HCT116 (cell line): Measurements from ENCODE around the gene NKTR.

Source experiments
- EZH2 ChIP-seq: fragments of 200-600 bp; sonication (generic); IDR thresholded peaks from 2 replicates; pipeline ENCODE4 v1.6.1; 2017; ENCODE audit warnings: antibody characterized with exemption, mixed run types
- EZH2phosphoT487 ChIP-seq: fragments of 200-600 bp; IDR thresholded peaks from 2 replicates; pipeline ENCODE4 v1.6.1; 2018; ENCODE audit warnings: antibody characterized with exemption, borderline replicate concordance
- POLR2A ChIP-seq: IDR thresholded peaks from 2 replicates; pipeline ENCODE4 v1.7.0; 2011; ENCODE audit warnings: borderline replicate concordance; ENCODE audit not compliant: insufficient read depth, insufficient read length; ENCODE audit errors: extremely low read depth
- RAD21 ChIP-seq: IDR thresholded peaks from 2 replicates; pipeline ENCODE4 v1.6.1; 2012; ENCODE audit warnings: low read depth, mild to moderate bottlenecking
- SIN3A ChIP-seq: IDR thresholded peaks from 2 replicates; pipeline ENCODE4 v1.6.1; 2012; ENCODE audit warnings: low read depth
- SP1 ChIP-seq: IDR thresholded peaks from 2 replicates; pipeline ENCODE4 v1.6.1; 2012; ENCODE audit warnings: low read depth
- YY1 ChIP-seq: IDR thresholded peaks from 2 replicates; pipeline ENCODE4 v1.6.1; 2011; ENCODE audit warnings: low read length, low read depth, moderate library complexity, mild to moderate bottlenecking; ENCODE audit not compliant: insufficient replicate concordance; ENCODE audit errors: extremely low read depth
- ZFX ChIP-seq: fragments of 450-650 bp; IDR thresholded peaks from 2 replicates; pipeline ENCODE4 v1.6.1; 2017
- TF ChIP-seq, protein P1 (sequence below), 3 experiments: fragments of 200-600 bp in 1 of 3; sonication (generic) in 1 of 3; IDR thresholded peaks in 2 of 3; conservative IDR thresholded peaks in 1 of 3; 2 replicates each; pipeline ENCODE4 v1.5.1; 2012 to 2017; ENCODE audit warnings: low read depth in 2 of 3, low read length in 2 of 3, antibody characterized with exemption in 1 of 3, borderline replicate concordance in 1 of 3, control low read depth in 1 of 3, mild to moderate bottlenecking in 1 of 3, mixed read lengths in 1 of 3, mixed run types in 1 of 3, moderate library complexity in 1 of 3; ENCODE audit not compliant: insufficient read depth in 1 of 3
- TF ChIP-seq, protein P2 (sequence below): IDR thresholded peaks from 2 replicates; pipeline ENCODE4 v1.6.1; 2012; ENCODE audit warnings: low read depth

DNA sequence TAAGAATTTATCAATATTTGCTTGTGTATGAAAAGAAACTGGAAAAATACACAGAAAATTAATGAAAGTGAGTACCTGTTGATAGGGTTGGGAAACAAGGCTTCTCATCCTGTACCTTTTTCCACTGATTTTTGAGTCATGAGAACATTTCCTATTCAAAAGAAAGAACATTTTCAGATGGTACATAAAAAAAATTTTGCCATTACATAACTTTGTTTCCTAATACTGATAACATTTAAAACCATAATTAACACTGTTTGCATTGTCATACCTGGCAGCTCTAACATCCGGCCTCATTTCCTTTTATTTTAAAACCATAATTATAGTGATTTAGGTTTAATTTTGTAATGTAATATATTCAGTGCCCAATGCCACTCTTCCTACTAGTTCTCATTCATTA, 11.7 kb downstream of the NKTR start:
- no peak for TF ChIP-seq POLR2A
- no peak for TF ChIP-seq ZFX
- TF ChIP-seq, protein P1, sequence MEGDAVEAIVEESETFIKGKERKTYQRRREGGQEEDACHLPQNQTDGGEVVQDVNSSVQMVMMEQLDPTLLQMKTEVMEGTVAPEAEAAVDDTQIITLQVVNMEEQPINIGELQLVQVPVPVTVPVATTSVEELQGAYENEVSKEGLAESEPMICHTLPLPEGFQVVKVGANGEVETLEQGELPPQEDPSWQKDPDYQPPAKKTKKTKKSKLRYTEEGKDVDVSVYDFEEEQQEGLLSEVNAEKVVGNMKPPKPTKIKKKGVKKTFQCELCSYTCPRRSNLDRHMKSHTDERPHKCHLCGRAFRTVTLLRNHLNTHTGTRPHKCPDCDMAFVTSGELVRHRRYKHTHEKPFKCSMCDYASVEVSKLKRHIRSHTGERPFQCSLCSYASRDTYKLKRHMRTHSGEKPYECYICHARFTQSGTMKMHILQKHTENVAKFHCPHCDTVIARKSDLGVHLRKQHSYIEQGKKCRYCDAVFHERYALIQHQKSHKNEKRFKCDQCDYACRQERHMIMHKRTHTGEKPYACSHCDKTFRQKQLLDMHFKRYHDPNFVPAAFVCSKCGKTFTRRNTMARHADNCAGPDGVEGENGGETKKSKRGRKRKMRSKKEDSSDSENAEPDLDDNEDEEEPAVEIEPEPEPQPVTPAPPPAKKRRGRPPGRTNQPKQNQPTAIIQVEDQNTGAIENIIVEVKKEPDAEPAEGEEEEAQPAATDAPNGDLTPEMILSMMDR (IDR thresholded peaks at IDR 0.05 in 2 of 3, conservative IDR thresholded peaks at IDR 0.05 in 1 of 3; ENCODE audit: borderline replicate concordance in 1 of 3, insufficient read depth in 1 of 3, low read depth in 2 of 3, low read length in 2 of 3), result no peak
- no peak for TF ChIP-seq EZH2
- no peak for TF ChIP-seq EZH2phosphoT487
- TF ChIP-seq YY1, result no peak
- TF ChIP-seq, protein P2, sequence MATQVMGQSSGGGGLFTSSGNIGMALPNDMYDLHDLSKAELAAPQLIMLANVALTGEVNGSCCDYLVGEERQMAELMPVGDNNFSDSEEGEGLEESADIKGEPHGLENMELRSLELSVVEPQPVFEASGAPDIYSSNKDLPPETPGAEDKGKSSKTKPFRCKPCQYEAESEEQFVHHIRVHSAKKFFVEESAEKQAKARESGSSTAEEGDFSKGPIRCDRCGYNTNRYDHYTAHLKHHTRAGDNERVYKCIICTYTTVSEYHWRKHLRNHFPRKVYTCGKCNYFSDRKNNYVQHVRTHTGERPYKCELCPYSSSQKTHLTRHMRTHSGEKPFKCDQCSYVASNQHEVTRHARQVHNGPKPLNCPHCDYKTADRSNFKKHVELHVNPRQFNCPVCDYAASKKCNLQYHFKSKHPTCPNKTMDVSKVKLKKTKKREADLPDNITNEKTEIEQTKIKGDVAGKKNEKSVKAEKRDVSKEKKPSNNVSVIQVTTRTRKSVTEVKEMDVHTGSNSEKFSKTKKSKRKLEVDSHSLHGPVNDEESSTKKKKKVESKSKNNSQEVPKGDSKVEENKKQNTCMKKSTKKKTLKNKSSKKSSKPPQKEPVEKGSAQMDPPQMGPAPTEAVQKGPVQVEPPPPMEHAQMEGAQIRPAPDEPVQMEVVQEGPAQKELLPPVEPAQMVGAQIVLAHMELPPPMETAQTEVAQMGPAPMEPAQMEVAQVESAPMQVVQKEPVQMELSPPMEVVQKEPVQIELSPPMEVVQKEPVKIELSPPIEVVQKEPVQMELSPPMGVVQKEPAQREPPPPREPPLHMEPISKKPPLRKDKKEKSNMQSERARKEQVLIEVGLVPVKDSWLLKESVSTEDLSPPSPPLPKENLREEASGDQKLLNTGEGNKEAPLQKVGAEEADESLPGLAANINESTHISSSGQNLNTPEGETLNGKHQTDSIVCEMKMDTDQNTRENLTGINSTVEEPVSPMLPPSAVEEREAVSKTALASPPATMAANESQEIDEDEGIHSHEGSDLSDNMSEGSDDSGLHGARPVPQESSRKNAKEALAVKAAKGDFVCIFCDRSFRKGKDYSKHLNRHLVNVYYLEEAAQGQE, result no peak
- no peak for TF ChIP-seq SP1
- TF ChIP-seq SIN3A, result no peak
- TF ChIP-seq RAD21, result no peak
